ENCODE measurements around the gene GNAO1.

GNAO1 gene

DNA sequence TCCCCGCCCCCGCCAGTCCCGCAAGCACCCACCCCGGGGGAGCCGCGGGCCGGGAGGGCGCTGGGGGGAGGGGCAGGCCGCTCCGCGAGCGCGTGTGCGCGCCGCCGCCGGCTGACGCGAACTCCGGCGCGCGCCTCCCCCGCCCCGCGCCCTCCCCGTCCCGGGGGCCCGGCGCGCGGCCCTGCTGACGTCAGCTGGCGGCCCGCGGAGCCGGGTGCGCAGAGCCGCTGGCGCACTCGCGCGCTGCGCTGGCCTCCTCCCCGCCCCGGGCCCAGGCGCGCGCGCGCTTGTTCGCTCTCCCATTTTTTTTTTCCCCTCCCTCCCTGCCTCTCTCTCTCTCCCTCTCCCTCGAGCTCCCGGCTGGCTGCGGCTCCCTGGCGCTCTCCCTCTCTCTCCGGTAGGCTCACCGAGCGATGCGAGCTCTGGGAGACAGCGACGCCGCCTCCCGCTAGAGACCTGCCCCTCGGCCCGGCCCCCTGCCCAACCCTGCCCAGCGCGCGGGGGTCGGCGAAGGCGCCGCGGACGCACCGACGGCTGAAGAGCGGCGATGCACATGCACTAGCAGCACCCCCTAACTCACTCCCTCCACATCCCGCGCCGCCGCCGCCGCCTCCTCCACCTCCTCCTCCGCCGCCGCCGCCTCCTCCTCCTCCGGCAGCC lies at the start of gene GNAO1:
Gene GNAO1 (plus strand): TSS at position 334 of the 660 bp plus-strand sequence. CDS start 747 bp downstream, outside the sequence.
- FAIRE-seq: no peak

DNA sequence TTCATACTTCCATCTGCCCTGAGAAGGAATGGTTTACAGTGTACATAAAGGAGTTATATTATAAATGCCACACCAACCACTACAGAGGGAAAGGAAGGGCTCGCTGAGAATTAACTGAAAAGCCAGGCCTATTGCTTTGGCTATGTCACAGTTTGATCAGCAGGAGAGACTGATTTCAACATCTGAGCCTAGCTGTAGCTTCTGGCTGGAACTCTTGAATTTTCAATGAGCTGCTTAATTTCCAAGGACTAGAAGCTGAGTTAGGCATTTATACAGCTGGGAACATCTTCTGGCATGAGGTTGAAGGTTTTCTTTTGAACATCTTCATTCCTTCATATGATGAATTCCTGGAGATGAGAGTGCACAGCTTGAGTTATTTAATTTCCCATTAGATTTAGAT lies 47.6 kb upstream of the GNAO1 start:
- FAIRE-seq: no peak

DNA sequence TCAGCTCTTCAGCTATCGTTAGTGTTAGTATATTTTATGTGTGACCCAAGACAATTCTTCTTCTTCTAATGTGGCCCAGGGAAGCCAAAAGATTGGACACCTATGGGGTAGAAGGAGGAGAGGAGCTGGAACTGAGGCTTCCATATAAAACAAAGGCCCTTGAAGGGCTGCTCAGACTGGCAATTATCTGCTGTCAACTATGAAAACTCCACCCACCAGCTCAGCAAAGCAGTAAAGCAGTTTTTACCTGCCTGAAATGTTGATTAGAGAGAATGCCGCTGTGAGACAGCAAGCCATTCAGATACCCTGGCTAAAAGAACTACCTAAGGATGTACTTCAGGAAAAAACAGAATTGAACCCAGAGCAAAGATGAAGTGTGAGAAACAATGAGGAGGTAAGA lies 45.9 kb upstream of the GNAO1 start:
- FAIRE-seq: no peak

DNA sequence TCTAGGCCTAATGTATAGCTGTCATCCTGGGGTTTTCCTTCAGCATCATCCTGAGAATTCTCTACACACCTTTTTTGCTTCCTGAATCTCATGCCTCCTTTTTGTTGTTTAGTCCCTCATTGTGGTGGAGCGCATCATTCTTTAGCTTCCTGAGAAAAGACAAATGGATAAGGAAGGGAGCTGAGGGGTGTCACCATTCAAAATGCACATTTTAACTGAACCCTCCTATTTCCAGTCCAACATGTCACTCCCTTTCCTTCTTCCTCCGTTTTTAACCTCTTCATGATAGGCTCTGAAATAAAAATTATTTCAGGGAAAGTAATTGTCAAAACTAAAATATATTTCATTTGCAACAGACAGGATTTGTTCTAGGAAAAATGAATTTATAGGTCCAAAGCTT lies 39.7 kb upstream of the GNAO1 start:
- FAIRE-seq: no peak

DNA sequence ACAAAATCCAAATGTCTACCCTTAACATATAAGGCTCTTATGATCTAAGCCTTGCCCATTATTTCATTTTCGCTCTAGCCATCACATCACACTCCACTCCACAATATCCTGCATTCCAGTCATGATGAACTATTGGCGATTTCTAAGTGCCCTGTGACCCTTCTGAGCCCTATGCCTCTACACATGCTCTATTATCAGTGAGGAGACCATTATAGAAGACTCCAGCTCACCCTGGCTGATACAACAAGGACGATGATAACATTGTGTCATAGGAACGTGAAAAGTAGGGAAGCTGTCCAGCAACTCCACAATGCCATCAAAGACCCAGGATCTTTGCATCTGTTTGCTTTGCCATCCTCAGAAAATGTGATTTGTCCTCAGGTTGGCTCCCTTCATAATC lies 29.6 kb upstream of the GNAO1 start:
- FAIRE-seq: no peak

DNA sequence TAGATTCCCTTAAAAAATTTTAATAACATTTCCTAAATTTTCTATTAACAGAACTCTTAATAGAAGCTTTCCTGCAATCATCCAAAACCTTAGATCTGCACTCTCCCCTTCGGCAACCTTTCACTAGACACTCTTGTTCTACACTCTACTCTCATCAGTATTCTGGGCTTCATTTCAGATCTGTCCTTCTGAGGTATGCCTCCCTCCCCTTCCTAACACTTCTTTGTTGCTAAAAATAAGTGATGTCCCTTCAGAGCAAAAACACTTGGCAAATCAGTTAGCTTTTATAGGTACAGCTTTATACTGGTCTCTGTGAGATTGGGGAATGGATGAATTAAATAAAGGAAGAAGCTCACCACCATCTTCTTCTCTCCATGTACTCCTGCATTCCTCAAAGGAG lies 28.2 kb upstream of the GNAO1 start:
- FAIRE-seq: no peak

DNA sequence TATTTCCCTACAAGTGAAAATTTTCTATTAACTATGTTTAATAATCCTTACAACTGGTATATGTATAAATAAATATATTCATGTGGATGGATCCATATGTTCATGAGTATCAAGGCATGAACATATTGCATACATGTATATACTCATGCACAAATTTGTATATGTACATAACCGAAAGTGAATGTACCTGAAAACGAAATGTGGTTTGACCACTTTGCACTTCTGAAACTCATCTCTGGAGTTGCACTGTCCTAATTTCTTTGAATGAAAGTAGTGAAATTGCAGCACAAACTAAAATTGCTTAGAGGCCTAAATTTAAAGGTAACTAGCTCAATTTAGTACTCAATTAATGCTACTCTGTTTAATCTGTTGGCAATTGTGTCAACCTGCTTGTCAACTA lies 27.4 kb upstream of the GNAO1 start:
- FAIRE-seq: peak; percentile 13

DNA sequence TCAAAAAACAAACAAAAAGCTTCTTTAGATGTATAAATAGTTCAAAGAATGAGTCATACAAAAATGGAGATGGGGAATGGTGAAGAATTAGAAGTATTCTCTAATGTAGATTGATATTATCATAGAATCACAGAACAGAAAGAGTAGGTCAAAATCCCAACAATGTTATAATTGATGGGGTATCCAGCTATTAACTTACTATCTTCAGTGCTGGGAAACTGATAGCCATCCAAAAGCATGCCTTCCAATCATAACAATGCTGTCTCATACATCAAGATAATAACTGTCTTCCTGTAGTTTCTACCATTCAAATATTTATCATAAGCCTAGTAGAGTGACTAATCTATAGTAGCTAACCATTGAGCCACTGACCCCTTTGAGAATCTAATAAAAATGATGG lies 26.7 kb upstream of the GNAO1 start:
- FAIRE-seq: no peak

DNA sequence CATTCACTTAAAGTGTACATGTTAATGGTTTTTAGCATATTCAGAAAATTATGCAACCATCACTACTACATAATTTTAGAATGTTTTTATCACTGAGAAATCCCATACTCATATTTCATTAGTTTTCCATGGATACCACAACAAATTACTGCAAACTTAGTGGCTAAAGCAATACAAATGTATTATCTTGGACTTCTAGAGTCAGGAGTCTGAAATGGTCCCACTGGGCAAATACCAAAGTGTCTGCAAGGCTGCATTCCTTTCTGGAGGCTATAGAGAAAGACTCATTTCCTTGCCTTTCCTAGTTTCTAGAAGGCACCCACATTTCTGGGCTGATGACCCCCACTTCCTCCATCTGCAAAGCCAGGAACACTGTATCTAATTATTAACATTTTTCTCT lies 16.9 kb upstream of the GNAO1 start:
- FAIRE-seq: no peak

DNA sequence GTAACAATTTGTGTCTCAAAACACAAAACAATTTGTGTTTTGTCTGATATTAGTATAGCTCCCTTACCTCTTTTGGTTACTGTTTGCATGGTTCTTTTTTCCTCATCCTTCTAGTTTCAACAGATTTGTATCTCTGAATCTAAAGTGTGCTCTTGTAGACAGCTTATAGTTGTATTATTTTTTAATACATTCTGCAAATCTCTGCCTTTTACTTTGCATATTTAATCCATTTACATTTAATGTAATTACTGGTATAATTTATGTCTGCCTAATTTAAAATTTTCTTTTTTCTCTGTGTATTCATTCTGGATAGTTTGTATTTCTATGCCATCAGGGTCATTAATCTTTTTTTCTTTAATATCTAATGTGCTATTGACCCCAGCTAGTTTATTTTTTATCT lies 9.9 kb upstream of the GNAO1 start:
- no peak for FAIRE-seq

DNA sequence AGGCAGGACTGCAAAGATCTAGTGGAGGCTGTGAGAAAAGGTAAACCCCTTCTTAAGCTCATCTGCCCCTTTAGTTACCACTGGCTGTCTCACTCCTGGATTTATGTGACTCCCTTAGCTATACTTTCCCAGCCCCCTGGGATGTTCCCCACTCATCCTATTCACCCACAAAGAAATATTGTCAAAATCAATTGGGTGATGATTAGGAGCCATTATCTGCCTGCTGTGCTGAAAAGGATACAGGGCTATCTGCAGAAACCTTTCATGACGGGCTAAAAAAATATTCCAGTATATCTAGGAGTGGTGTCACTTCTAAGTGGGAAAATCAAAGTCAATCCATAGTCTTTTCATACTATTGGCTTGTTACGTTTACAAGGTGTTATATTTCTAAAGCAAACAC lies 8.0 kb upstream of the GNAO1 start:
- no peak for FAIRE-seq

DNA sequence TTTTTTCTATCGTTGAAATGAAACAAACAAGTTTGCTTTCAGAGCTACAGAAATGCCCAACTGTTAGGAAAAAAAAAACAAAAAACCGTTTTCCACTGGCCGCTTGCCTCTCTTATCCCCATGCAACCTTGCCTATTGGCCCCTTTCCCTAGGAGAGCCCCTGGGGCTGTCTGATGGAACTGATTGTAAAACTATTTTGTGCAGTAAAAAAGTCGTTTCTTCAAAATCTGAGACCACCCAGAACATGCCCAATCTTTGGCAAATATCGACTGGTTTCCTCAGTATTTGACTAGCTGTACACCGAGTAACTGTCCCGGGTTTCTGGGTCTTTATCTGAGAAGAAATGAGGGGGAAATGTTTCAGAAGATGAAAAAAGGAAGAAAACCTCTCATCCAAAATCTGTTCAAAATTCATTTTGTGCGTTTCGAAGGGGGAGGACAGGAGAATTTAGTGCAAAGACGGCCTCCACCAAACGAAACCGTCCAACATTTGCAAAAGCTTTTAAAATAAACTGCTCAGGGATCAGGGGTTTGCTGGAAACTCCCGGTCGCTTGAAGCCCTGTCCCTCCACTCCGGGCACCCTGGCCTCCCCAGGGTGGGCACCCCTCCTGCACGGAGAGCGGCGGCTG lies 1.1 kb upstream of the GNAO1 start:
- no peak for FAIRE-seq

DNA sequence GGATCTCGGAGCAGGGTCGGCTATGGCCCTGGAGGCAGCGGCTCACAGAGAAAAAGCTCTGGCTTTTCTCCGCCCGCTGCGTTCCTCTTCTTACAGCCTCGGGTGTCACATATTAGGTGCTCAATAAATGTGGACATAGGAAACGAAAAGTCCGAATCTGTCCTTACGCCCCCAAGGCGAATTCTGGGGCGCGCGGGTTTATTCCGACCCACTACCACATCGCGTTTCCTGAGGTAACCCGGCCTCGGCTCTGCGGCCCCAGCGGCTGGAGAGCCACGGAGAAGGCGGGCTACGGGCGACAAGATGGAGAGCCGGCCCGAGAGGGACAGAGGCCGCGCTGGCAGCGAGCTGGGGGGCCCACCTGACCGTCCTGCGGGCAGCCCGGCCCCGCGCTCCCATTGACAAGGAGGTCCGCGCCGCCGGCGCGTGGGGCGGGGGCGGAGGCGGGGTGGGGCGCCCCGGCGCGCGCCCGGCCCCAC lies 573 bp upstream of the GNAO1 start:
- FAIRE-seq: no peak

DNA sequence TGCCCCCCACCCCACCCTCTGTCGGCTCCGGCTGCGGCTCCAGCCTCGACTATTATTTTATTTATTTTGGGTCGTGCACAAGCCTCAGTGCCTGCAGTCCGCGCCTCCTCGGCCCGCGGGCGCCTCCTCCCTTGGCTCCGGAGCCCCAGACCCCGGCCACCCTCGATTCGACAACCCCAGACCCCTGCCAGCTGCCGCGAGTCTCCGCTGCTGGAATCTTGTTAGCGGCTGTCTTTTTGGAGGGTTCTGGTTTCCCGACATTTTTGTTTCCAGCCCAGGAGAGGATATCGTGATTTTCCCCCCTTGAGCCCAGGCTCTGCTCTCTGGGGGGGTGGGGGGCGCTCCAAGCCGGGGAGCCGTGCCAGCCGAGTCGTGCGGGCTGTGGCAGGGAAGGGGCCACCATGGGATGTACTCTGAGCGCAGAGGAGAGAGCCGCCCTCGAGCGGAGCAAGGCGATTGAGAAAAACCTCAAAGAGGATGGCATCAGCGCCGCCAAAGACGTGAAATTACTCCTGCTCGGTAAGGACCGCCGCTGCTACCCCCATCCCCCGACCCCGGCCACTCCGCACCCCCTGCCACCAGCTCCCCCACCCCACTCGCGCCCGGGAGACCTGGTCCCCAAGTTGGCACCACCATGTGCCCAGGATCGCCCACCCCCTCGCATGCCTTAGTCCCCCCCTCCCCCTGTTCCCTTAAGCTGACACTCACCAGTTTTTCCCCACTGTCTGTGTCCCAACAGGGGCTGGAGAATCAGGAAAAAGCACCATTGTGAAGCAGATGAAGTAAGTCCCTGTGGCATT lies 746 bp downstream of the GNAO1 start:
- no peak for FAIRE-seq

DNA sequence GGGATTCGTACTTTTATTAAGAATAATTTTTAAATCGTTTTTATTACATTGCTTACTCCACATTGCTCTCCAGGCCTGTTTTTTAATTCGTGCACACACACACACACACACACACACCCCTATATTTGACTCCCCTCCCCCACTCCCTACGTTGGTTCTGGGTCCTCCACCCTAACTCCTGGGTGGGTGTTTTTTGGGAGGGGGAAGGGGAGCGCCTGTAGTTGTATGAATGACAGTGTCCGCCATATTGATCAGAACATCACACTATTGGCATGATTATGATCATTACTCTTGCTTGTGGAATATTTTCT lies 1.3 kb downstream of the GNAO1 start:
- no peak for FAIRE-seq

DNA sequence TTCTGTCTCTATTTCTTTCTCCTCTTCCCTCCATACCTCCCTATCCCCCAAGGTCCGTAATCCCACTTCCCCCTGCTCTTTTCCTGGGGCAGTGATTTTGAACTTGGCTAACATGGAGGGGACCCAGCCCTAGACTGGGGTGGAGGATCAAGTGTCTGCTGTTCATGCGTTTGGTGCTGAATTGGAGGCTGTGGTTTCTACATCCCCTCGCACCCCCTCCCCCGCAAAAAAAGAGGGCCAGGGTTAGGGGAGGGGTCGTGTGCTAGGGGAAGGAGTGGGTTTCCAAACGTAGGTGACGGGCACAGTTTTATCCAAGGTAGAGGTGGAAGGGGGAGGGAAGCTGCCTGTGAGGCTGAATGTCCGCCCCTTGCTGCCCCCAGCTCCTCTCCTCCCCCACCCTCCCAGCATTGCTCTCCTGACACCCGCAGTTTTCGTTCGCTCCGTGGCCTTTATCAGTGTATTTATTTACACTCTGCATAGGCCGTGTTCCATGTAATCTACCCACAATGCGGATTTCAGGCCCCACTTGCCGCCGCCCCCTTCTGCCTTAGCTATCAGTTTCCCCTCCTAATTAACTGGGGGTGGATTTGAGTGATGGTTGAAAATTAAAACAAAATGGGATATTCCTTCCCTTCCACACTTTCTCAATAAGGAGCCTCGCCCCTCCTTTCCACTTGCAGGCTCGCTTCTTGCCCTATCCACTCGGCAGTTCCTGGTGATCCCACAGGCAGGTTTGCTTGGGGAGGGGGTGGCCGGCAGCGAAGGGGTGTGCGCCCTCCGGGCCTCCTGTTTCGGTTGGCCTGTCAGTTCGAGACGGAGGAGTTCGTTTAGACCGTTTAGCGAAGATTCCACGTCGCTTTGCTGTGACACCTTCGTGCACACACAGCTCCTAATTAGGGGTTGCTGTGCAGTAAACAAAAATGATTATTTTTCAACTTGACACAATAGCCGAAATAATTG lies 2.0 kb downstream of the GNAO1 start:
- FAIRE-seq: no peak

DNA sequence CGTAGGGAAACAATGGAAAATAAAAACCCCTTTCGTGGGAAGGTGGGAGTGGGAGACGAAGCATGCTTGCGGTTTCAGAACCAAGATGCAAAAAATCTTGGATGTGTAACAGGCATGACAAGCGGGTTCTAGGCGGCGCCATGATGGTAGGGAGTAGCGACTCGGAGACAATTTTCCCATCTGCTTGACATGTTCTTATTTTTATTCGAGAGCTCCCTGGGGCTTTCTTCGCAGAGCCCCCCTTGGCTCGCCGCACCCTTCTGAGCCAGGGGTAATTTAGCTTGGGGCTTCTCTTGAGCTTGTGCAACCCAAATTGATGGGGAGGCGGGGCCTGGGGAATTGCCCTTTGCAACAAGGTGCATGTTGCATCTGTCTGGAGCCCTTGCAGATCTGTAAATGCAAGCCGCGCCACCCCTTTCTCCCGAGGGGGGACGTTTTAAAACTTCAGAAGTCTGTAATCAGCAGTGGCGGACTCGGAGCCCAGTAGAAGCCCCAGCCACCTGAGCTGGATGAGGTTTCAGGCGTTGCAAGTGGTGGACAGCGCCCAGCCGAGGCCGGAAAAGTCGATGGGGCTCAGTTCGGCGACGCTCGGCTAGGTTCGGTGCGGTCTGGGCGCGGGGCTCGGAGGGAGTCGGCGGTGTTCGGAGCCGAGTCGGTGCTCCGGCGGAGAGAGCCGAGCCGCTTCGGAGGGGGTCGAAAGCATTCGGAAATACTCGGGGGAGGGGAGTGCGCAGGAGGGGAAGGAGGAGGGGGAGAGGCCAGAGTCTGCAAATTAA lies 2.9 kb downstream of the GNAO1 start:
- no peak for FAIRE-seq

DNA sequence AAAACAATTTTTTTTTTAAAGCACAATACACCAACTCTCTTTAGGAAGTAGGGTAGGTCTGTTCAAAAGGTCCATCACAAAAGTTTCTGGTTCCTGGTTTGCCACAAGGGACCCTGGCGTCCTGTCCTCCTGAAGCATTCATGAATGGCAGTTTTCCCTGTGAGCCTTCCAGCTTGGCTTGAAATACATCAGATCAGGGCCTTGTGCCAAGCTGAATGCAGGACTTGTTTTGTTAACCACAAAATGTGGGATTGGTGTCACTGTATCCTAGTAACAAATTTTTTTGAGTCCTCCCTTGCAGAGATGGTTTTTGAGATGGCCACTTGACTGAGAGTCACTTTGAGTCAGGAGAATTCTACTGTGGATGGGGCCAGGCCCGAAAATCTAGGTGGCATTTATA lies 3.9 kb downstream of the GNAO1 start:
- no peak for FAIRE-seq

DNA sequence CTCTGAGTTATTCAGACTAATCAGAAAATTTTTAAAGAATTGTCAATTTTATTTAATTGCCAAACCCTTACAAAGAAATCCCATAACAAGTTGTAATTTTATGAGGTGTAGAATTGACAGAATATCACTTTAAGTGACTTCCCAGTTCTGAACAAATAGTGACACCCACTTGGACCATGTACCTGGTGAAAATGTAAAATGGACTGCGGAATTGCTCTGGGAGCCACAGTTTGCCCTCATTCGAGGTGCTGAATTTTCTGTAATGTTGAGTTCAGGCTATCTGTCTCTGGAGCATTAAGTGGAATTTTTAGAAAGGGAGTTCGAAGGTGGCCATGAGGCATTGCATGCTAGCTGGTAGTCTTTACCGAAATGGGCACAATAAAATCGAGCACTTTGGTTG lies 5.1 kb downstream of the GNAO1 start:
- no peak for FAIRE-seq

DNA sequence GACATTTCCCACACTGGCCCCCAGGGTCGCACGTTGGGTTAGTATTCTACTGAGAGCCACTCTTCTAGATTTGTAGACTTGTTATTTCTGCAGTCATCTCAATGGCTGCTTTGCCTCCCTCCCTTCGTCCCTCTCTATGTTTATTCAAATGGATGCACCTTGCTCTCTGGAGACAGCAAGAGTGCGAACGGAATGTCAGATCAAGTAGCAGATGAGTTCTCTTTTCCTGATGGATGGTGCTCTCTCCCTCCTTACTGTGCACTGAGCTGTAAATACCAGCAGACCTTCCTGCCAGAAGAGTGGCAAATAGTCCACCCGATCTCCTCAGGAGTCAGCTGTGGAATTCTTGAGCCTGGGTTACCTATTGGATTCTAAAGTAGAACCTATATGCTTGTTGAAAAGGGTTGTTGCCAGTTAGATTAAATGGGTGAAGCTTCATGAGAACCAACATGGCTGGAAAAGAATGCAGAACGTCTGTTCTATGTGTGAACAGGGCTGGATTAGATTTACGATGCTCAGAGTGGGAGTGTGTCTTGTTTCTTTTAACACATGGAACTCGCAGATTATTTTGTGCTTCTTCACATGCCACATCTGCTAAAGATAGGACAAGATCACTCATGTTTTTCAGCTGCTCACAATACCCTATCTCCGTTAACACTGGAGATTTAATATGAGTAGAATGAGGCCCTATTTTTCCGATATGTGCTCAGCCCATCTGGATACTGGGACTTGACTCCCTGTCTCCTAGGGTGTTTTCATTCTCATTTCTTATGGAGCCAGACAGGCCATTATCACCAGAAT lies 6.1 kb downstream of the GNAO1 start:
- FAIRE-seq: no peak

DNA sequence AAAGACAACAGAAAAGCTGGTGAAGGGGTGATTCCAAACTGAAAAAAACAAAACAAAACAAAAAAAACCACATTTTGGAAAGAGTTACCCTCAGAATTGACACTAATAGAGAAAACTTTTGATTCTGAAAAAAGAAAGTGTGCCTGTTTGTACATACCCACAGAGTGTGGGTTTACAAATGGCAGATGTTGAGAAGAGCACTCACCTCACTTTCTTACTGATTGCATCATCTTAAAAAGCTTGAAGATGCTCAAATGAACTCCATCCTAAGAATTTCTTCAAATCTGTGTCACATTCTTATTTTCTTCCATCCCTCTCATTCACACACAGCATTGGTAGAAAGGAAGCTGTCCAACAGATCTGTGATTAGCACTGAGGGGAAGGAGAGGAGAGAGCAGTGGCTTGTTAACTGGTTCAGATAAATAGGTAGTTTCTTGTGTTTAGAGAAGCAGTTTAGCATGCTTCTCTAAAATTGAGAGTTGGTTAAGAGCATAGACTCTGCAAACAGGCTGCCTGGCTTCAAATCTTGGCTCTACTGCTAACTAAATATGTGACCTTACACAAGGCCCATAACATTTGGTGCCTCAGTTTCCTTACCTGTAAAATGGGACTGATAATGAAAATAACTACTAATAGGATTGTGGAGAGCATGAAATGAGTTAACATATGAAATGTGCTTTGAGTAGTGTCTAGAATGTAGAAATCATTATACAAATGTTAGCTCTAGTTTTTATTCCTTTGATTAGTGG lies 6.9 kb downstream of the GNAO1 start:
- FAIRE-seq: no peak
